ENCODE data around the gene NDUFB7.
A peak's percentile ranks its signal among the peaks of the same experiment; 100 is the strongest.
"Not testable (repeated sequence)": the region's sequence is repeated elsewhere in the genome, so short reads cannot be mapped to it uniquely, and the experiment has no call there.

Gene NDUFB7

DNA sequence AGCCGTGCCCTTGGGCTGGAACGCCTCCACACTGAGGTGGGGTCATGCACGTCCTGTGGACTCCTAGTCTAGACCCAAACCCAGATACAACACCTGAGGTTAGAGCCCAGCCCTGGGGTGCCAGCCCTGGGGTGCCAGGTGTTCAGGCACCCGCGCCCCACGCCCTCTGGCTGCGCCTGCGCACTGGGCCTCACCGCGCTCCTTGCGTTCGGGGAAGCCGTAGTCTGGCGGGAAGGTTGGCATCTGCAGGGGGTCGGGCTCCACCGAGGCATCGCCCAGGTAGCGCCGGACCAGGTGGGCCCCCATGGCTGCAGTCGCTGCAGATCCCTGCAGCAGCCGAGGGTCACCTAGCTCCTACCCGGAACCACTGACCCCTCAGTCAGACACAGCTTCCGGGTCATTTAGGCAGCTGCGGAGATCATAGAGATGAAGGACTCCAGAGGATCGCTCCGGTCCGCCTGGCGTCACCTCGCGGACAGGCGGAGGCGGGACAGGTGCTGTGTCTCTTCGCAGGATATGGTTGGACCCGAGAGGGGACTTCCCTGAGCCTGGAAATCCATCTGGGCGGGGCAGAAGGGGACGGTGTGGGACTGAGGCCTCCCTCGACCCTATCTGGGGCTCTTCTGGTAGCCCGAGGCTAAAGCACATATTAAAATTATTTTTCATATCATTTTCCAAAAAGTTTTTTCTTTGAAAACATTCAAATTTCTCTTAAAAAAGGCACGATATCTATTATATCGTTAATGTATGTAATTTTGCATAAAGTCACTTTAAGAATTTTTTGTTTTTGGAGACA is at the start of gene NDUFB7:
Gene NDUFB7, minus strand, starts transcription at position 372 of the 796 bp plus-strand sequence. Its CDS starts 66 bp downstream, at position 306.
- H3K4me2 ChIP-seq, result peak within 1 kb of the TSS; percentile 74 to 100 (median 97)
- H3K36me3 ChIP-seq, result peaks cover 0 to 38% (median 13%) of the 10 kb centered on the region in 11 experiments; a peak in 14 of 22 replicates
- H3K4me3 ChIP-seq, result peak within 1 kb of the TSS; percentile 71 to 98 (median 82)
- H3K4me1 ChIP-seq, result peaks cover 48 to 93% (median 82%) of the 10 kb centered on the region in 10 experiments
- TF ChIP-seq Cebpa-rat (IDR thresholded peaks at IDR 0.05), result no peak
- 0 out of 22 replicates have a peak, but pooled peaks cover 0 to 6% (median 0%) of the 10 kb centered on the region in 11 experiments for H3K9me3 ChIP-seq (replicated peaks in 1 of 11)
- H4K20me1 ChIP-seq, result peaks cover 10 to 33% (median 23%) of the 10 kb centered on the region in 11 experiments; a peak in 19 of 22 replicates
- peak within 1 kb of the TSS; percentile 79 to 89 (median 85) for H3K9ac ChIP-seq
- H3K27me3 ChIP-seq, result no peaks in the 10 kb centered on the region
- H3K27ac ChIP-seq, result peak within 1 kb of the TSS; percentile 46 to 90 (median 84); a peak in 21 of 22 replicates

DNA sequence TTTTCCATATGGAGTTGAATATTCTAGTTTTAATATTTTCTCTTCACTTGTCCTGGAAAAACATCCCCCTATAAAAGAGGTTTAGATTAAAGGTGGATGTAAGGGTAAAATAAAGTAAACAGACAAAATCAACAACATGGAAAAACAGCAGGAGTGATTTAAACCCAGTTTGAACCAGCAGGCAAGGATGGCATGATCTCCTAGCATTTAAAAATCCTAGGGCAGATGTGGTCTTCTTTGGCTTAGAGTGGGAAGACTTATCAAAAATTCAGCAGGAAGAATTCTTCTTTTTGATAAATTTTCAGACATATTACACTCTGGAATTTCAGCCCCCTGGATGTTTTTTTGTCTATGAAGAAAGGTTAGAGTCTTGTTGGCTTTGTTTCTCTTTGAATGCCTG is 47.5 kb upstream of the NDUFB7 start:
- H3K9ac ChIP-seq, result no peak overlapping the region
- H3K4me3 ChIP-seq, result no peak overlapping the region
- peaks cover 16 to 34% (median 21%) of the 10 kb centered on the region in 11 experiments for H3K9me3 ChIP-seq (replicated peaks in 1 of 11)
- H4K20me1 ChIP-seq, result no peaks in the 10 kb centered on the region
- H3K27me3 ChIP-seq, result no peaks in the 10 kb centered on the region
- no peak for TF ChIP-seq Cebpa-rat (IDR thresholded peaks at IDR 0.05)
- no peak overlapping the region for H3K4me2 ChIP-seq
- H3K4me1 ChIP-seq, result peaks cover 6 to 31% (median 26%) of the 10 kb centered on the region in 10 experiments
- no peak overlapping the region for H3K27ac ChIP-seq
- H3K36me3 ChIP-seq, result peaks cover 0 to 21% (median 0%) of the 10 kb centered on the region in 11 experiments; a peak in 5 of 22 replicates

- TF ChIP-seq Cebpa-rat (IDR thresholded peaks at IDR 0.05), result peak in 4 of 11 experiments; percentile 9 to 39 (median 20); a peak in 2 of 22 replicates
- H3K36me3 ChIP-seq, result peaks cover 0 to 21% (median 0%) of the 10 kb centered on the region in 11 experiments; a peak in 5 of 22 replicates
- H3K9ac ChIP-seq, result no peak overlapping the region; a peak in 2 of 22 replicates
- peaks cover 16 to 34% (median 21%) of the 10 kb centered on the region in 11 experiments for H3K9me3 ChIP-seq (replicated peaks in 1 of 11)
- no peaks in the 10 kb centered on the region for H4K20me1 ChIP-seq
- peak overlapping the region in 9 of 11 experiments; percentile 32 to 93 (median 87); a peak in 15 of 22 replicates for H3K27ac ChIP-seq
- peaks cover 27 to 60% (median 56%) of the 10 kb centered on the region in 10 experiments for H3K4me1 ChIP-seq
- no peaks in the 10 kb centered on the region for H3K27me3 ChIP-seq
- H3K4me2 ChIP-seq, result peak overlapping the region in 9 of 11 experiments; percentile 23 to 85 (median 80); a peak in 15 of 22 replicates
- H3K4me3 ChIP-seq, result no peak overlapping the region
Observed at GRCh38 chr19:14616407-14616806, 44.5 kb upstream of the NDUFB7 start.

DNA sequence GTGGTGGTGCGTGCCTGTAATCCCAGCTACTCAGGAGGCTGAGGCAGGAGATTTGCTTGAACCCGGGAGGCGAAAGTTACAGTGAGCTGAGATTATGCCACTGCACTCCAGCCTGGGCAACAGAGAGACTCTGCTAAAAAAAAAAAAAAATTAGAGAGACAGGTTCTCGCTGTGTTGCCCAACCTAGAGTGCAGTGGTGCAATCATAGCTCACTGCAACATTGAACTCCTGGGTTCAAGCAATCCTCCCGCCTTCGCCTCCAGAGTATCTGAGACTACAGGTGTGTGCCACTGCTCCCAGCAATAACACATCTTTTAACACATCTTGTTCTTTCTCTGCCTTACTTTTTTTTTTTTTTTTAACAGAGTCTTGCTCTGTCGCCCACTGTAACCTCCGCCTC is 43.8 kb upstream of the NDUFB7 start:
- Histone ChIP-seq H3K4me3 (no peak overlapping the region), H3K4me1 (peaks cover 35 to 68% (median 64%) of the 10 kb centered on the region in 10 experiments), H3K9ac (peak overlapping the region in 2 of 11 experiments; percentile 73 to 76; a peak in 4 of 22 replicates), H3K27ac (peak overlapping the region in 9 of 11 experiments; percentile 83 to 93 (median 87); a peak in 16 of 22 replicates), H4K20me1 (no peaks in the 10 kb centered on the region), H3K36me3 (peaks cover 0 to 21% (median 0%) of the 10 kb centered on the region in 11 experiments; a peak in 5 of 22 replicates), H3K27me3 (no peaks in the 10 kb centered on the region), H3K4me2 (peak overlapping the region in 10 of 11 experiments; percentile 23 to 85 (median 80); a peak in 16 of 22 replicates), H3K9me3 (replicated peaks in 1 of 11) (peaks cover 16 to 34% (median 21%) of the 10 kb centered on the region in 11 experiments)
- TF ChIP-seq Cebpa-rat (IDR thresholded peaks at IDR 0.05), result no peak

GRCh38 chr19:14614099-14614412 is 42.2 kb upstream of the NDUFB7 start:
- Histone ChIP-seq H3K4me2 (peak overlapping the region; percentile 65 to 85 (median 80)), H3K27me3 (no peaks in the 10 kb centered on the region; a peak in 1 of 22 replicates), H3K4me3 (no peak overlapping the region), H3K27ac (peak overlapping the region in 10 of 11 experiments; percentile 67 to 93 (median 87); a peak in 21 of 22 replicates), H3K36me3 (peaks cover 0 to 10% (median 0%) of the 10 kb centered on the region in 11 experiments; a peak in 5 of 22 replicates), H4K20me1 (no peaks in the 10 kb centered on the region), H3K4me1 (peaks cover 40 to 84% (median 74%) of the 10 kb centered on the region in 10 experiments), H3K9ac (peak overlapping the region in 10 of 11 experiments; percentile 54 to 78 (median 72); a peak in 20 of 22 replicates), H3K9me3 (replicated peaks in 1 of 11) (peaks cover 5 to 22% (median 10%) of the 10 kb centered on the region in 11 experiments)
- TF ChIP-seq Cebpa-rat (IDR thresholded peaks at IDR 0.05), result peak in 10 of 11 experiments; percentile 41 to 97 (median 92); a peak in 18 of 22 replicates

DNA sequence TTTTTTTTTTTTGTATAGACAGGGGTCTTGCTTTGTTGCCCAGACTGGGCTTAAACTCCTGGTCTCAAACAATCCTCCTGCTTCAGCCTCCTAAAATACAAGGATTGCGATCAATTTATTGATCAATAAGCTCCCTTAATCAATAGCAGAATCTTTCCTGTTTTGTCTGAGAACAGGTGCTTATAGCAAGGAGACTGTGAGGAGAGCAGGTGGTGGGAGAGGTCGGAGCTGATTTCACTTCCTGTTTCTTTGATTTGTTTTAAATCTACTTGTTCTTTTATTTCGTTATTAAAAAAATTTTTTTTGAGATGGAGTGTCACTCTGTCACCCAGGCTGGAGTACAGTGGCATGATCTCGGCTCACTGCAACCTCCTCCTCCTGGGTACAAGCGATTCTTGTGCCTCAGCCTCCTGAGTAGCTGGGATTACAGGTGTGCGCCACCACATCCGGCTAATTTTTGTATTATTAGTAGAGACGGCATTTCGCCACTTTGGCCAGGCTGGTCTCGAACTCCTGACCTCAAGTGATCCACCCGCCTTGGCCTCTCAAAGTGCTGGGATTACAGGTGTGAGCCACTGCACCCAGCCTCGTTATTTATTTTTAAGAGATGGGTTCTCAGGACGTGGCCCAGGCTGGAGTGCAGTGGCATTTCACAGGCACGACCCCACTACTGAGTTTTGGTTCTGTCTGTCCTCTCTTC is 41.7 kb upstream of the NDUFB7 start:
- not testable (repeated sequence) for H3K27me3 ChIP-seq, H3K4me3 ChIP-seq, H4K20me1 ChIP-seq, H3K36me3 ChIP-seq
- Histone ChIP-seq H3K9ac (peak overlapping the region in 10 of 11 experiments; percentile 54 to 78 (median 72); a peak in 20 of 22 replicates), H3K27ac (peak overlapping the region in 10 of 11 experiments; percentile 67 to 93 (median 87); a peak in 21 of 22 replicates), H3K4me2 (peak overlapping the region; percentile 65 to 85 (median 80)), H3K4me1 (peaks cover 40 to 89% (median 77%) of the 10 kb centered on the region in 10 experiments), H3K9me3 (replicated peaks in 1 of 11) (peaks cover under 1 to 17% (median 5%) of the 10 kb centered on the region in 11 experiments; a peak in 20 of 22 replicates)

DNA sequence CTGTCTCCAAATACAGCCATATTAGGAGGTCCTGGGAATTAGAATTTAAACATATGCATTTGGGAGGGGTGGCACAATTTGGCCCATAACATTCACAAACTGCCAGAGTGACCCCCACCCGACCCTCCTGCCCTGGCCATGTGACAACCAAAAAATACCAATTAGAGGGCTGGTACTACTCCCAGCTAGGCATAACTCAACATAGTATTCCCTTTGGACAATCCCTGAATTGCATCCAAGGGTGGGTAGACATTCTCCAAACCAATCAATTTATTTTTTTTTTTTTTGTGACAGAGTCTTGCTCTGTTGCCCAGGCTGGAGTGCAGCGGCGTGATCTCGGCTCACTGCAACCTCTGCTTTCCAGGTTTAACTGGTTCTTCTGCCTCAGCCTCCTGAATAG is 40.8 kb upstream of the NDUFB7 start:
- H3K4me3 ChIP-seq, result no peak overlapping the region
- peak overlapping the region in 9 of 11 experiments; percentile 4 to 78 (median 72); a peak in 11 of 22 replicates for H3K9ac ChIP-seq
- no peaks in the 10 kb centered on the region; a peak in 1 of 22 replicates for H3K27me3 ChIP-seq
- H3K4me1 ChIP-seq, result peaks cover 40 to 98% (median 77%) of the 10 kb centered on the region in 10 experiments
- no peak for TF ChIP-seq Cebpa-rat (IDR thresholded peaks at IDR 0.05)
- peaks cover 0 to 11% (median 0%) of the 10 kb centered on the region in 11 experiments; a peak in 5 of 22 replicates for H3K9me3 ChIP-seq (replicated peaks in 1 of 11)
- no peaks in the 10 kb centered on the region for H4K20me1 ChIP-seq
- no peaks in the 10 kb centered on the region; a peak in 1 of 22 replicates for H3K36me3 ChIP-seq
- H3K4me2 ChIP-seq, result peak overlapping the region; percentile 65 to 85 (median 80); a peak in 21 of 22 replicates
- H3K27ac ChIP-seq, result peak overlapping the region in 9 of 11 experiments; percentile 83 to 93 (median 87); a peak in 18 of 22 replicates

DNA sequence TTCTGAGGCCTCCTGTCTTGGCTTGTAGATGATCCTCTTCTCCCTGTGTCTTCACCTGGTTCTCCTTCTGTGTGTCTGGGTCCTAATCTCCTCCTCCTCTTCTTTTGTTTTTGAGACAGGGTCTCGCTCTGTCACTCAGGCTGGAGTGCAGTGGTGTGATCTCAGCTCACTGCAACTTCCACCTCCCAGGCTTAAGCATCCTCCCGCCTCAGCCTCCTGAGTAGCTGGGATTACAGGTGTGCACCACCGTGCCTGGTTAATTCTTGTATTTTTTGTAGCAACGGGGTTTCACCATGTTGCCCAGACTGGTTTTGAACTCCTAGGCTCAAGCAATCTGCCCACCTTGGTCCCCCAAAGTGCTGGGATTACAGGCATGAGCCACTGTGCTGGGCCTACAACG is 40.4 kb upstream of the NDUFB7 start:
- not testable (repeated sequence) for H3K36me3 ChIP-seq, H3K27me3 ChIP-seq, H3K4me3 ChIP-seq, H4K20me1 ChIP-seq
- Histone ChIP-seq H3K4me1 (peaks cover 40 to 96% (median 77%) of the 10 kb centered on the region in 10 experiments), H3K9me3 (replicated peaks in 1 of 11) (peaks cover 0 to 11% (median 0%) of the 10 kb centered on the region in 11 experiments; a peak in 5 of 22 replicates), H3K4me2 (peak overlapping the region in 10 of 11 experiments; percentile 66 to 85 (median 81); a peak in 20 of 22 replicates), H3K27ac (peak overlapping the region in 9 of 11 experiments; percentile 83 to 93 (median 87); a peak in 18 of 22 replicates), H3K9ac (peak overlapping the region in 3 of 11 experiments; percentile 69 to 76 (median 73); a peak in 8 of 22 replicates)

All from BLaER1 treated with 17β-estradiol and CSF1 and Interleukin-3, amounts not matched to agents 10 nM and 100 nM (cell line).